HG02840 (cell line): ENCODE results near the gene PCDHGA7.
"Not testable (repeated sequence)": the region's sequence is repeated elsewhere in the genome, so short reads cannot be mapped to it uniquely, and the experiment has no call there.

Experiments
- ATAC-seq: cut with Tn5 transposase; IDR thresholded peaks from one replicate; pipeline ENCODE4 v1.9.1; 2021; ENCODE audit warnings: mild to moderate bottlenecking, moderate library complexity, moderate number of reproducible peaks; ENCODE audit not compliant: unreplicated experiment, low FRiP score

The PCDHGA7 gene

GRCh38 chr5:141366016-141366896 is 16.3 kb upstream of the PCDHGA7 start:
- ATAC-seq = no peak

GRCh38 chr5:141369994-141370848 is 12.3 kb upstream of the PCDHGA7 start, which contains the start of gene PCDHGB3:
TSS of gene PCDHGB3 (plus strand) at chr5:141370242. CDS start at chr5:141370395, 153 bp downstream.
- ATAC-seq = no peak

- ATAC-seq = no peak
These were observed 10.7 kb upstream of the PCDHGA7 start for GRCh38 chr5:141371572-141372475.

- no peak for ATAC-seq
These were observed 8.7 kb upstream of the PCDHGA7 start, which contains the start of gene PCDHGA6 for GRCh38 chr5:141373673-141374317. TSS of gene PCDHGA6 (plus strand) at chr5:141373891. CDS start at chr5:141374084, 193 bp downstream.

- ATAC-seq = no peak
These were observed 7.9 kb upstream of the PCDHGA7 start for GRCh38 chr5:141374627-141375026.

- not testable (repeated sequence) for ATAC-seq
These were observed 6.9 kb upstream of the PCDHGA7 start for GRCh38 chr5:141375444-141376155.

GRCh38 chr5:141383345-141383744 is 803 bp downstream of the PCDHGA7 start:
- no peak for ATAC-seq

GRCh38 chr5:141384471-141385267 is 2.1 kb downstream of the PCDHGA7 start:
- no peak for ATAC-seq

GRCh38 chr5:141387557-141388311 is 5.2 kb downstream of the PCDHGA7 start, which contains the start of gene PCDHGB4:
TSS of gene PCDHGB4 (plus strand) at chr5:141387698. CDS start at chr5:141387885, 187 bp downstream.
- ATAC-seq = not testable (repeated sequence)

GRCh38 chr5:141388661-141389060 is 6.1 kb downstream of the PCDHGA7 start:
- no peak for ATAC-seq

GRCh38 chr5:141389153-141390042 is 6.9 kb downstream of the PCDHGA7 start:
- no peak for ATAC-seq

GRCh38 chr5:141392429-141393198 is 10.1 kb downstream of the PCDHGA7 start, which contains the start of gene PCDHGA8:
TSS of gene PCDHGA8 (plus strand) at chr5:141392633. CDS start at chr5:141392814, 181 bp downstream.
- no peak for ATAC-seq

- no peak for ATAC-seq
These were observed 10.7 kb downstream of the PCDHGA7 start for GRCh38 chr5:141393267-141393666.

GRCh38 chr5:141394401-141395187 is 12.1 kb downstream of the PCDHGA7 start:
- ATAC-seq = not testable (repeated sequence)
